Measurements from ENCODE around the gene PPP1R7.

DNA sequence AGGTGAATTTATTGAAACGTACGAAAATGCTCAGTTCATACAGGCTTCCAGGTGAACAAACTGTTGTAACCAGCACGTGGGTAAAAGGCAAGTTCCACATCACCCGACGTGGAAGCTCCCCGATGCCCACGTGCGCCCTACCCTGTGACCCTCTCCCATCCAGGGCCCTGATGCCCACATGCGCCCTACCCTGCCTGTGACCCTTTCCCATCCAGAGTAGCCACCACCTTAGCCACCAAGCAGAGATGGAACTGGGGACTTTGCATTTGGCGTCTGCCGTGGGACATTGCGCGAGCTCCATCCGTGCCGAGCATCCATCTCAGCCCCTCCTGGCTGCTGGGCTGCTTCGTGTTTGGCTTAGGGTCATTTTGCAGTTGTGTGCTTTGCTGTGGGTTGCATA lies 75.7 kb downstream of the PPP1R7 start:
- TF ChIP-seq, protein P1, sequence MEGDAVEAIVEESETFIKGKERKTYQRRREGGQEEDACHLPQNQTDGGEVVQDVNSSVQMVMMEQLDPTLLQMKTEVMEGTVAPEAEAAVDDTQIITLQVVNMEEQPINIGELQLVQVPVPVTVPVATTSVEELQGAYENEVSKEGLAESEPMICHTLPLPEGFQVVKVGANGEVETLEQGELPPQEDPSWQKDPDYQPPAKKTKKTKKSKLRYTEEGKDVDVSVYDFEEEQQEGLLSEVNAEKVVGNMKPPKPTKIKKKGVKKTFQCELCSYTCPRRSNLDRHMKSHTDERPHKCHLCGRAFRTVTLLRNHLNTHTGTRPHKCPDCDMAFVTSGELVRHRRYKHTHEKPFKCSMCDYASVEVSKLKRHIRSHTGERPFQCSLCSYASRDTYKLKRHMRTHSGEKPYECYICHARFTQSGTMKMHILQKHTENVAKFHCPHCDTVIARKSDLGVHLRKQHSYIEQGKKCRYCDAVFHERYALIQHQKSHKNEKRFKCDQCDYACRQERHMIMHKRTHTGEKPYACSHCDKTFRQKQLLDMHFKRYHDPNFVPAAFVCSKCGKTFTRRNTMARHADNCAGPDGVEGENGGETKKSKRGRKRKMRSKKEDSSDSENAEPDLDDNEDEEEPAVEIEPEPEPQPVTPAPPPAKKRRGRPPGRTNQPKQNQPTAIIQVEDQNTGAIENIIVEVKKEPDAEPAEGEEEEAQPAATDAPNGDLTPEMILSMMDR (IDR thresholded peaks at IDR 0.05), result no peak
- no peak for TF ChIP-seq EP300 (IDR thresholded peaks at IDR 0.05)
- TF ChIP-seq POLR2AphosphoS5 (IDR thresholded peaks at IDR 0.05), result no peak
